ENCODE results near the gene ZAR1.

The ZAR1 gene

GRCh38 chr4:48491514-48492176, 1.6 kb downstream of the ZAR1 start:
- no peaks in the 10 kb centered on the region for H3K9me3 ChIP-seq (ENCODE audit: insufficient read depth, low read length)
- TF ChIP-seq, protein P1, sequence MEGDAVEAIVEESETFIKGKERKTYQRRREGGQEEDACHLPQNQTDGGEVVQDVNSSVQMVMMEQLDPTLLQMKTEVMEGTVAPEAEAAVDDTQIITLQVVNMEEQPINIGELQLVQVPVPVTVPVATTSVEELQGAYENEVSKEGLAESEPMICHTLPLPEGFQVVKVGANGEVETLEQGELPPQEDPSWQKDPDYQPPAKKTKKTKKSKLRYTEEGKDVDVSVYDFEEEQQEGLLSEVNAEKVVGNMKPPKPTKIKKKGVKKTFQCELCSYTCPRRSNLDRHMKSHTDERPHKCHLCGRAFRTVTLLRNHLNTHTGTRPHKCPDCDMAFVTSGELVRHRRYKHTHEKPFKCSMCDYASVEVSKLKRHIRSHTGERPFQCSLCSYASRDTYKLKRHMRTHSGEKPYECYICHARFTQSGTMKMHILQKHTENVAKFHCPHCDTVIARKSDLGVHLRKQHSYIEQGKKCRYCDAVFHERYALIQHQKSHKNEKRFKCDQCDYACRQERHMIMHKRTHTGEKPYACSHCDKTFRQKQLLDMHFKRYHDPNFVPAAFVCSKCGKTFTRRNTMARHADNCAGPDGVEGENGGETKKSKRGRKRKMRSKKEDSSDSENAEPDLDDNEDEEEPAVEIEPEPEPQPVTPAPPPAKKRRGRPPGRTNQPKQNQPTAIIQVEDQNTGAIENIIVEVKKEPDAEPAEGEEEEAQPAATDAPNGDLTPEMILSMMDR (IDR thresholded peaks at IDR 0.05; ENCODE audit: insufficient read depth, low read length, poor library complexity, severe bottlenecking): no peak
- TF ChIP-seq EZH2phosphoT487 (conservative IDR thresholded peaks at IDR 0.05; ENCODE audit: low read length): no peak
- H3K9ac ChIP-seq (ENCODE audit: low read length): no peak overlapping the region
- H2AFZ ChIP-seq (ENCODE audit: low read depth, low read length, severe bottlenecking): no peak overlapping the region
- no peak overlapping the region for H3K4me2 ChIP-seq (ENCODE audit: low read depth, low read length, poor library complexity, severe bottlenecking)
- no peak overlapping the region for H3K27ac ChIP-seq (ENCODE audit: low read depth, low read length)
- no peaks in the 10 kb centered on the region for H4K20me1 ChIP-seq (ENCODE audit: low read depth, low read length)
- no peak overlapping the region for H3K4me3 ChIP-seq (ENCODE audit: insufficient read depth, low read length, poor library complexity, severe bottlenecking)
- no peaks in the 10 kb centered on the region for H3F3A ChIP-seq (ENCODE audit: insufficient read depth)
- no peaks in the 10 kb centered on the region for H3K79me2 ChIP-seq (ENCODE audit: insufficient read depth, low read length)
- no peaks in the 10 kb centered on the region for H3K27me3 ChIP-seq (ENCODE audit: low read length)
- no peaks in the 10 kb centered on the region for H3K36me3 ChIP-seq (ENCODE audit: low read length)
- no peaks in the 10 kb centered on the region for H3K9me2 ChIP-seq (replicated peaks; ENCODE audit: insufficient read depth, low read length)

DNA sequence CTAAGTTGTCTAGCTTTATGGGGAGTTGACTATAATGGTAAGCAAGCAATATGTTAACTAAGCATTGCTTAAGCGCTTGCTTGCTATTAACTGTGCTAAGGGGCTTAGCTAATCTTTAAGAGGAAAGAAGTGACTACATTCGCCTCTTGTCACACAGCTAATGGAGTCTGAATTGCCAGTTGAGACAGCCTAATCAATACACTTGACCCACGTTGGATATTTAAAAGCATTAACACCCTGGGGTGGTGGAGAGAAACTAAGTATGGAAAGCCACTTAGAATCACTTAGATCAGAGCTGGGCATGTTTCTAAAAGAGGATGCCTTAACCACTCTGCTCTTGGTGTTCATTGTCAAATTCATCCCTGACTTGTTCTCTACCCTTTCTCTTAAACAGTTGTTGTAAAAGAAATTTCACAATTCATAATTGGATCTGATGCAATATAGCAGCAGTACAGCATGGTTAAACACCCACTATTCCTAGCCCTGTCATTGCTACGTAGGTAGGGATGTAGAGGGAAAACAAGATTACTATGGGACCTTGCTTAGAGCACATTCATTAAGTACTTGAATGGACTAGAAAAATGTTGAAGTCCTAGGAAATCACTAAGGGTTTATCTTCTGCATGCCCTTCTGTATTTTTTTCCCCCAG, 3.5 kb downstream of the ZAR1 start:
- H3K4me3 ChIP-seq (ENCODE audit: insufficient read depth, low read length, poor library complexity, severe bottlenecking): no peak overlapping the region
- H2AFZ ChIP-seq (ENCODE audit: low read depth, low read length, severe bottlenecking): no peak overlapping the region
- H3K4me2 ChIP-seq (ENCODE audit: low read depth, low read length, poor library complexity, severe bottlenecking): no peak overlapping the region
- no peak for TF ChIP-seq EZH2phosphoT487 (conservative IDR thresholded peaks at IDR 0.05; ENCODE audit: low read length)
- TF ChIP-seq, protein P1 (IDR thresholded peaks at IDR 0.05; ENCODE audit: insufficient read depth, low read length, poor library complexity, severe bottlenecking): no peak
- no peak overlapping the region for H3K27ac ChIP-seq (ENCODE audit: low read depth, low read length)
- no peaks in the 10 kb centered on the region for H3K27me3 ChIP-seq (ENCODE audit: low read length)
- H3K9ac ChIP-seq (ENCODE audit: low read length): no peak overlapping the region
- H3F3A ChIP-seq (ENCODE audit: insufficient read depth): no peaks in the 10 kb centered on the region
- no peaks in the 10 kb centered on the region for H3K9me2 ChIP-seq (replicated peaks; ENCODE audit: insufficient read depth, low read length)
- no peaks in the 10 kb centered on the region for H3K79me2 ChIP-seq (ENCODE audit: insufficient read depth, low read length)
- peaks cover under 1% of the 10 kb centered on the region; the same call in 1 of the 2 replicates for H3K36me3 ChIP-seq (ENCODE audit: low read length)
- no peaks in the 10 kb centered on the region for H4K20me1 ChIP-seq (ENCODE audit: low read depth, low read length)
- H3K9me3 ChIP-seq (ENCODE audit: insufficient read depth, low read length): no peaks in the 10 kb centered on the region

- Histone ChIP-seq H4K20me1 (ENCODE audit: low read depth, low read length) (no peaks in the 10 kb centered on the region), H3K36me3 (ENCODE audit: low read length) (peaks cover 18% of the 10 kb centered on the region; the same call in 1 of the 2 replicates), H3K79me2 (ENCODE audit: insufficient read depth, low read length) (no peaks in the 10 kb centered on the region), H3K9me3 (ENCODE audit: insufficient read depth, low read length) (no peaks in the 10 kb centered on the region), H3K27ac (ENCODE audit: low read depth, low read length) (no peak overlapping the region), H3F3A (ENCODE audit: insufficient read depth) (no peaks in the 10 kb centered on the region), H2AFZ (ENCODE audit: low read depth, low read length, severe bottlenecking) (no peak overlapping the region), H3K4me2 (ENCODE audit: low read depth, low read length, poor library complexity, severe bottlenecking) (no peak overlapping the region), H3K9ac (ENCODE audit: low read length) (no peak overlapping the region), H3K4me3 (ENCODE audit: insufficient read depth, low read length, poor library complexity, severe bottlenecking) (no peak overlapping the region), H3K9me2 (replicated peaks; ENCODE audit: insufficient read depth, low read length) (no peaks in the 10 kb centered on the region), H3K27me3 (ENCODE audit: low read length) (no peaks in the 10 kb centered on the region)
- TF ChIP-seq EZH2phosphoT487 (conservative IDR thresholded peaks at IDR 0.05; ENCODE audit: low read length): no peak
- TF ChIP-seq, protein P1 (IDR thresholded peaks at IDR 0.05; ENCODE audit: insufficient read depth, low read length, poor library complexity, severe bottlenecking): no peak
Observed at GRCh38 chr4:48495941-48496340, 5.9 kb downstream of the ZAR1 start.
